ENCODE measurements around the gene HYAL1. TPM values are rescaled to one million over a fixed set of nuclear protein-coding genes. Genes with fewer than 3 reads are reported as not detected.

HYAL1 gene
- total and polyA plus RNA-seq, 4 donors, result 1.6 to 51.2 (median 26.2) TPM

- Histone ChIP-seq H3K36me3 (ENCODE audit: control insufficient read depth in 4 of 4, insufficient read depth in 4 of 4, low read length in 4 of 4) (peaks cover 0 to 2% (median 0%) of the 10 kb centered on the region in 4 donors), H3K9ac (ENCODE audit: insufficient read depth in 1 of 2, low read length in 2 of 2) (no peak overlapping the region), H3K9me3 (ENCODE audit: control insufficient read depth in 4 of 4, insufficient read depth in 3 of 4, low read length in 3 of 4) (no peaks in the 10 kb centered on the region), H3K4me1 (ENCODE audit: control insufficient read depth in 5 of 5, insufficient read depth in 5 of 5, low read length in 5 of 5) (peaks cover 0 to 14% (median 0%) of the 10 kb centered on the region in 5 donors), H3K4me3 (no peak overlapping the region), H3K27ac (ENCODE audit: low read depth in 1 of 2, low read length in 1 of 2) (no peak overlapping the region), H3K27me3 (ENCODE audit: control insufficient read depth in 3 of 3, insufficient read depth in 3 of 3, low read length in 2 of 3) (peaks cover 0 to 38% (median 27%) of the 10 kb centered on the region in 3 donors)
- no peak for TF ChIP-seq CTCF (IDR thresholded peaks at IDR 0.05; ENCODE audit: control extremely low read depth, extremely low read depth)
- WGBS, 2 donors, result 79 to 86% methylated on average over 17 of the region's 17 CpGs
- no peak for ATAC-seq (ENCODE audit: insufficient read depth, low FRiP score)
- no peak for DNase-seq
Observed at GRCh38 chr3:50276762-50277101, 26.6 kb downstream of the HYAL1 start.

- Histone ChIP-seq H3K27ac (ENCODE audit: low read depth in 1 of 2, low read length in 1 of 2) (no peak overlapping the region), H3K4me3 (no peak overlapping the region), H3K4me1 (ENCODE audit: control insufficient read depth in 5 of 5, insufficient read depth in 5 of 5, low read length in 5 of 5) (peaks cover 0 to 14% (median 0%) of the 10 kb centered on the region in 5 donors), H3K9ac (ENCODE audit: insufficient read depth in 1 of 2, low read length in 2 of 2) (no peak overlapping the region), H3K27me3 (ENCODE audit: control insufficient read depth in 3 of 3, insufficient read depth in 3 of 3, low read length in 2 of 3) (peaks cover 0 to 38% (median 27%) of the 10 kb centered on the region in 3 donors), H3K9me3 (ENCODE audit: control insufficient read depth in 4 of 4, insufficient read depth in 3 of 4, low read length in 3 of 4) (no peaks in the 10 kb centered on the region), H3K36me3 (ENCODE audit: control insufficient read depth in 4 of 4, insufficient read depth in 4 of 4, low read length in 4 of 4) (peaks cover 0 to 3% (median 0%) of the 10 kb centered on the region in 4 donors)
- no peak for DNase-seq
- no peak for ATAC-seq (ENCODE audit: insufficient read depth, low FRiP score)
- WGBS, 2 donors, result 30 to 61% methylated on average over 77 to 79 of the region's 79 CpGs
- TF ChIP-seq CTCF (IDR thresholded peaks at IDR 0.05; ENCODE audit: control extremely low read depth, extremely low read depth), result no peak
Observed at GRCh38 chr3:50275996-50276761, 27.2 kb downstream of the HYAL1 start.

GRCh38 chr3:50275141-50275995 is 28.0 kb downstream of the HYAL1 start:
- H3K9ac ChIP-seq (ENCODE audit: insufficient read depth in 1 of 2, low read length in 2 of 2), result no peak overlapping the region
- peaks cover 0 to 14% (median 5%) of the 10 kb centered on the region in 5 donors for H3K4me1 ChIP-seq (ENCODE audit: control insufficient read depth in 5 of 5, insufficient read depth in 5 of 5, low read length in 5 of 5)
- WGBS, 2 donors, result 26 to 58% methylated on average over 64 to 65 of the region's 65 CpGs
- no peak overlapping the region for H3K4me3 ChIP-seq
- peaks cover 0 to 38% (median 27%) of the 10 kb centered on the region in 3 donors for H3K27me3 ChIP-seq (ENCODE audit: control insufficient read depth in 3 of 3, insufficient read depth in 3 of 3, low read length in 2 of 3)
- H3K27ac ChIP-seq (ENCODE audit: low read depth in 1 of 2, low read length in 1 of 2), result no peak overlapping the region
- ATAC-seq (ENCODE audit: insufficient read depth, low FRiP score) (no peak), DNase-seq (no peak)
- no peak for TF ChIP-seq CTCF (IDR thresholded peaks at IDR 0.05; ENCODE audit: control extremely low read depth, extremely low read depth)
- H3K36me3 ChIP-seq (ENCODE audit: control insufficient read depth in 4 of 4, insufficient read depth in 4 of 4, low read length in 4 of 4), result peaks cover 0 to 3% (median 0%) of the 10 kb centered on the region in 4 donors
- H3K9me3 ChIP-seq (ENCODE audit: control insufficient read depth in 4 of 4, insufficient read depth in 3 of 4, low read length in 3 of 4), result no peaks in the 10 kb centered on the region
